GM12865 (cell line): ENCODE data around the gene RAD9A.
A peak's percentile ranks its signal among the peaks of the same experiment; 100 is the strongest.

Experiments used
- DNase-seq: peaks from one replicate; pipeline ENCODE4 v3.0.0; 2010; ENCODE audit warnings: low read depth
- H3K4me3 ChIP-seq: 2 replicates; pipeline ENCODE4 v1.5.1; 2011; ENCODE audit warnings: mild to moderate bottlenecking, low read depth, low read length, control low read depth
- CTCF ChIP-seq: IDR thresholded peaks from 2 replicates; pipeline ENCODE4 v1.5.1; 2011; ENCODE audit warnings: low read length, control low read depth, low read depth, inconsistent platforms; ENCODE audit not compliant: insufficient read depth; ENCODE audit errors: missing control alignments

The RAD9A gene

GRCh38 chr11:67392183-67392715 lies 463 bp downstream of the RAD9A start:
- TF ChIP-seq CTCF, result no peak
- DNase-seq, result no peak
- peak overlapping the region; percentile 80 for H3K4me3 ChIP-seq

DNA sequence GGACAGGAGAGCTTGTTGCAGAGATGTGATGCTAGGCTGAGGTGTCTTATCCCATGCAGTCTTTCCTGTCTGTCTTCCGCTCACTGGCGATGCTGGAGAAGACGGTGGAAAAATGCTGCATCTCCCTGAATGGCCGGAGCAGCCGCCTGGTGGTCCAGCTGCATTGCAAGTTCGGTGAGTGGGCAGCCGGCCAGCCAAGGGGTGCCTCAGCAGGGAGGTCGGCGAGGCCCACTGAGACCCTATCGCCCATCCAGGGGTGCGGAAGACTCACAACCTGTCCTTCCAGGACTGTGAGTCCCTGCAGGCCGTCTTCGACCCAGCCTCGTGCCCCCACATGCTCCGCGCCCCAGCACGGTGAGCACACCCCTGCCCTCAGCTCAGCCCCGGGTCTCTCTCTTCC lies 1.7 kb downstream of the RAD9A start:
- no peak for DNase-seq
- no peak for TF ChIP-seq CTCF

GRCh38 chr11:67393990-67394389 lies 2.2 kb downstream of the RAD9A start:
- no peak for TF ChIP-seq CTCF
- no peak overlapping the region for H3K4me3 ChIP-seq
- DNase-seq, result no peak

More for the DNA sequence above, 1.7 kb downstream of the RAD9A start:
- no peak overlapping the region for H3K4me3 ChIP-seq

DNA sequence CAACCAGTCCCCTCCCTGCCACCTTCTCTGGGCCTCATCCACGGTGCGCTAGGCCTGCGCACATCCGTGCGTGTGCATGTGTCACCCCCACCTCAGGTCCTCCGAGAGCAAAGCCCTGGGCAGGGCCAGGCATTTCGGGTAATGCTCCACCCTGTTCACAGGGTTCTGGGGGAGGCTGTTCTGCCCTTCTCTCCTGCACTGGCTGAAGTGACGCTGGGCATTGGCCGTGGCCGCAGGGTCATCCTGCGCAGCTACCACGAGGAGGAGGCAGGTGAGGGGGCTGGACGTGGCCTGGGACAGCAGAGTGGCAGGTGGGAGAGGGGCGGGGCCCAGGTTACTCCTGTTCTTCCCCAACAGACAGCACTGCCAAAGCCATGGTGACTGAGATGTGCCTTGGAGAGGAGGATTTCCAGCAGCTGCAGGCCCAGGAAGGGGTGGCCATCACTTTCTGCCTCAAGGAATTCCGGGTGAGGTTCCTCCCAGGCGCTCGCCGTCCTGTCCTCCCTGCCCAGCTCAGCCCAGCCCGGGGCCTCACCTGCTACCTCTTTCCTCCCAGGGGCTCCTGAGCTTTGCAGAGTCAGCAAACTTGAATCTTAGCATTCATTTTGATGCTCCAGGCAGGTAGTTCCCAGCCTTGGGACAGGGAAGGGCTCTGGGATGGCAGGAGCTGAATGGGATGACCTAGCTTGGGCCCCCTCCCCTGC lies 3.9 kb downstream of the RAD9A start:
- no peak for TF ChIP-seq CTCF
- no peak overlapping the region for H3K4me3 ChIP-seq
- DNase-seq, result no peak

DNA sequence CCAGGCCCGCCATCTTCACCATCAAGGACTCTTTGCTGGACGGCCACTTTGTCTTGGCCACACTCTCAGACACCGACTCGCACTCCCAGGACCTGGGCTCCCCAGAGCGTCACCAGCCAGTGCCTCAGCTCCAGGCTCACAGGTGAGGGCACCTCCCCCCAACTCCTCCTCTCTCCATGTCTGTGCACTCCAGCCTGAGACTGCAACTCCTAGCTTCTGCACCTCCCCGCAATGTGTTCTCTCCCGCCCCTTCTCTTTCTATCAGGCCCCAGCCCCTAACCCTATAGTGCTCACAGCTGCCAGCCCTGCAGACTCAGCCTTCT lies 4.4 kb downstream of the RAD9A start:
- H3K4me3 ChIP-seq, result no peak overlapping the region
- no peak for TF ChIP-seq CTCF
- no peak for DNase-seq

GRCh38 chr11:67396587-67397389 lies 5.0 kb downstream of the RAD9A start:
- no peak overlapping the region for H3K4me3 ChIP-seq
- no peak for TF ChIP-seq CTCF
- DNase-seq, result no peak

DNA sequence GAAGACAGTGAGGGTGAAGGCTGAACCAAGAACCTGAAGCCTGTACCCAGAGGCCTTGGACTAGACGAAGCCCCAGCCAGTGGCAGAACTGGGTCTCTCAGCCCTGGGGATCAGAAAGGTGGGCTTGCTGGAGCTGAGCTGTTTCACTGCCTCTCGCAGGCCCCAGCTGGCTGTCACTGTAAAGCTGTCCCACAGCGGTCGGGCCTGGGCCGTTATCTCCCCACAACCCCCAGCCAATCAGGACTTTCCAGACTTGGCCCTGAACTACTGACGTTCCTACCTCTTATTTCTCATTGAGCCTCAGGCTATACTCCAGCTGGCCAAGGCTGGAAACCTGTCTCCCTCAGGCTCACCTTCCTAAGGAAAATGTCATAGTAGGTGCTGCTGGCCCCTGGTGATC lies 5.8 kb downstream of the RAD9A start:
- H3K4me3 ChIP-seq, result no peak overlapping the region
- no peak for DNase-seq
- no peak for TF ChIP-seq CTCF
